Measurements from ENCODE around the gene IFITM1. TPM values are rescaled to one million over a fixed set of nuclear protein-coding genes. Genes with fewer than 3 reads are reported as not detected.
"Not testable (repeated sequence)": the region's sequence is repeated elsewhere in the genome, so short reads cannot be mapped to it uniquely, and the experiment has no call there.

The IFITM1 gene
- total and polyA plus RNA-seq, 4 donors: 46.7 to 311 (median 183) TPM

- Histone ChIP-seq H3K36me3 (ENCODE audit: control insufficient read depth in 1 of 2, insufficient read depth in 2 of 2, low read length in 1 of 2) (no peaks in the 10 kb centered on the region), H3K27me3 (ENCODE audit: control insufficient read depth in 1 of 2, insufficient read depth in 2 of 2, low read length in 1 of 2) (no peaks in the 10 kb centered on the region), H3K9me3 (ENCODE audit: control insufficient read depth, low read length) (no peaks in the 10 kb centered on the region), H3K4me1 (ENCODE audit: control insufficient read depth in 1 of 2, insufficient read depth in 2 of 2, low read length in 2 of 2) (no peaks in the 10 kb centered on the region), H3K4me3 (ENCODE audit: low read length in 2 of 2) (no peak overlapping the region), H3K27ac (ENCODE audit: low read depth in 1 of 2, low read length in 2 of 2) (no peak overlapping the region)
- 97 to 99% methylated on average over 13 of the region's 13 CpGs for WGBS, 2 donors
- peak in 1 of 2 donors; percentile 46 for DNase-seq
- no peak for ATAC-seq (ENCODE audit: low FRiP score)
- intact Hi-C loops (cut with DNase I): no loop called here
Observed at GRCh38 chr11:328012-328411, 14.2 kb downstream of the IFITM1 start.

- H3K27me3 ChIP-seq (ENCODE audit: control insufficient read depth in 1 of 2, insufficient read depth in 2 of 2, low read length in 1 of 2); H3K4me1 ChIP-seq (ENCODE audit: control insufficient read depth in 1 of 2, insufficient read depth in 2 of 2, low read length in 2 of 2); intact Hi-C loops (cut with DNase I); ATAC-seq (ENCODE audit: low FRiP score); H3K27ac ChIP-seq (ENCODE audit: low read depth in 1 of 2, low read length in 2 of 2); H3K4me3 ChIP-seq (ENCODE audit: low read length in 2 of 2); H3K9me3 ChIP-seq (ENCODE audit: control insufficient read depth, low read length); H3K36me3 ChIP-seq (ENCODE audit: control insufficient read depth in 1 of 2, insufficient read depth in 2 of 2, low read length in 1 of 2): not testable (repeated sequence)
- 92 to 94% methylated on average over 15 of the region's 15 CpGs for WGBS, 2 donors
- DNase-seq: peak in 1 of 2 donors; percentile 28
Observed at GRCh38 chr11:328516-329100, 14.8 kb downstream of the IFITM1 start.

GRCh38 chr11:329886-330253, 16.0 kb downstream of the IFITM1 start:
- DNase-seq: peak in 1 of 2 donors; percentile 1
- H3K27ac ChIP-seq (ENCODE audit: low read depth in 1 of 2, low read length in 2 of 2): no peak overlapping the region
- no peaks in the 10 kb centered on the region for H3K4me1 ChIP-seq (ENCODE audit: control insufficient read depth in 1 of 2, insufficient read depth in 2 of 2, low read length in 2 of 2)
- H3K27me3 ChIP-seq (ENCODE audit: control insufficient read depth in 1 of 2, insufficient read depth in 2 of 2, low read length in 1 of 2): no peaks in the 10 kb centered on the region
- intact Hi-C loops (cut with DNase I): loop anchor here in 1 of 2 donors (2.0 kb wide), 1 partner anchor 21 kb away; no protein-coding TSS in a partner anchor
- H3K36me3 ChIP-seq (ENCODE audit: control insufficient read depth in 1 of 2, insufficient read depth in 2 of 2, low read length in 1 of 2): no peaks in the 10 kb centered on the region
- no peak for ATAC-seq (ENCODE audit: low FRiP score)
- whole genome bisulfite sequencing, 2 donors: 95 to 96% methylated on average over 2 of the region's 2 CpGs
- no peaks in the 10 kb centered on the region for H3K9me3 ChIP-seq (ENCODE audit: control insufficient read depth, low read length)
- H3K4me3 ChIP-seq (ENCODE audit: low read length in 2 of 2): no peak overlapping the region

GRCh38 chr11:330307-330693, 16.5 kb downstream of the IFITM1 start:
- Histone ChIP-seq H3K27me3 (ENCODE audit: control insufficient read depth in 1 of 2, insufficient read depth in 2 of 2, low read length in 1 of 2) (no peaks in the 10 kb centered on the region), H3K27ac (ENCODE audit: low read depth in 1 of 2, low read length in 2 of 2) (no peak overlapping the region), H3K4me3 (ENCODE audit: low read length in 2 of 2) (no peak overlapping the region), H3K9me3 (ENCODE audit: control insufficient read depth, low read length) (no peaks in the 10 kb centered on the region), H3K4me1 (ENCODE audit: control insufficient read depth in 1 of 2, insufficient read depth in 2 of 2, low read length in 2 of 2) (no peaks in the 10 kb centered on the region), H3K36me3 (ENCODE audit: control insufficient read depth in 1 of 2, insufficient read depth in 2 of 2, low read length in 1 of 2) (no peaks in the 10 kb centered on the region)
- DNase-seq (peak in 1 of 2 donors; percentile 71), ATAC-seq (ENCODE audit: low FRiP score) (no peak)
- intact Hi-C loops (cut with DNase I): loop anchor here in 1 of 2 donors (2.0 kb wide), 1 partner anchor 21 kb away; no protein-coding TSS in a partner anchor
- 84 to 86% methylated on average over 13 to 14 of the region's 14 CpGs for WGBS, 2 donors

- intact Hi-C loops (cut with DNase I): loop anchor here in 1 of 2 donors (2.0 kb wide), 1 partner anchor 20 kb away; no protein-coding TSS in a partner anchor
- ATAC-seq (ENCODE audit: low FRiP score): no peak
Observed at GRCh38 chr11:330694-331357, 17.0 kb downstream of the IFITM1 start.

GRCh38 chr11:331358-332060, 17.7 kb downstream of the IFITM1 start:
- Histone ChIP-seq H3K9me3 (ENCODE audit: control insufficient read depth, low read length) (no peaks in the 10 kb centered on the region), H3K36me3 (ENCODE audit: control insufficient read depth in 1 of 2, insufficient read depth in 2 of 2, low read length in 1 of 2) (no peaks in the 10 kb centered on the region), H3K27ac (ENCODE audit: low read depth in 1 of 2, low read length in 2 of 2) (no peak overlapping the region), H3K4me1 (ENCODE audit: control insufficient read depth in 1 of 2, insufficient read depth in 2 of 2, low read length in 2 of 2) (no peaks in the 10 kb centered on the region), H3K27me3 (ENCODE audit: control insufficient read depth in 1 of 2, insufficient read depth in 2 of 2, low read length in 1 of 2) (no peaks in the 10 kb centered on the region), H3K4me3 (ENCODE audit: low read length in 2 of 2) (no peak overlapping the region)
- DNase-seq (peak in 1 of 2 donors; percentile 41), ATAC-seq (ENCODE audit: low FRiP score) (no peak)
- WGBS, 2 donors: 88 to 90% methylated on average over 18 to 19 of the region's 19 CpGs
- intact Hi-C loops (cut with DNase I): loop anchor here in 1 of 2 donors (2.0 kb wide), 1 partner anchor 19 kb away; no protein-coding TSS in a partner anchor

More at GRCh38 chr11:330694-331357, 17.0 kb downstream of the IFITM1 start:
- no peak overlapping the region for H3K27ac ChIP-seq (ENCODE audit: low read depth in 1 of 2, low read length in 2 of 2)
- DNase-seq: peak in 1 of 2 donors; percentile 72
- 85 to 86% methylated on average over 34 of the region's 34 CpGs for WGBS, 2 donors
- H3K4me1 ChIP-seq (ENCODE audit: control insufficient read depth in 1 of 2, insufficient read depth in 2 of 2, low read length in 2 of 2): no peaks in the 10 kb centered on the region
- H3K4me3 ChIP-seq (ENCODE audit: low read length in 2 of 2): no peak overlapping the region
- no peaks in the 10 kb centered on the region for H3K27me3 ChIP-seq (ENCODE audit: control insufficient read depth in 1 of 2, insufficient read depth in 2 of 2, low read length in 1 of 2)
- H3K9me3 ChIP-seq (ENCODE audit: control insufficient read depth, low read length): no peaks in the 10 kb centered on the region
- no peaks in the 10 kb centered on the region for H3K36me3 ChIP-seq (ENCODE audit: control insufficient read depth in 1 of 2, insufficient read depth in 2 of 2, low read length in 1 of 2)

- H3K36me3 ChIP-seq (ENCODE audit: control insufficient read depth in 1 of 2, insufficient read depth in 2 of 2, low read length in 1 of 2): no peaks in the 10 kb centered on the region
- H3K4me1 ChIP-seq (ENCODE audit: control insufficient read depth in 1 of 2, insufficient read depth in 2 of 2, low read length in 2 of 2): no peaks in the 10 kb centered on the region
- DNase-seq (peak in 1 of 2 donors; percentile 57), ATAC-seq (ENCODE audit: low FRiP score) (no peak)
- no peaks in the 10 kb centered on the region for H3K27me3 ChIP-seq (ENCODE audit: control insufficient read depth in 1 of 2, insufficient read depth in 2 of 2, low read length in 1 of 2)
- no peak overlapping the region for H3K27ac ChIP-seq (ENCODE audit: low read depth in 1 of 2, low read length in 2 of 2)
- intact Hi-C loops (cut with DNase I): no loop called here
- no peaks in the 10 kb centered on the region for H3K9me3 ChIP-seq (ENCODE audit: control insufficient read depth, low read length)
- H3K4me3 ChIP-seq (ENCODE audit: low read length in 2 of 2): no peak overlapping the region
- 93 to 94% methylated on average over 23 of the region's 23 CpGs for WGBS, 2 donors
Observed at GRCh38 chr11:332651-333480, 19.0 kb downstream of the IFITM1 start.

- H3K4me3 ChIP-seq (ENCODE audit: low read length in 2 of 2); ATAC-seq (ENCODE audit: low FRiP score); H3K4me1 ChIP-seq (ENCODE audit: control insufficient read depth in 1 of 2, insufficient read depth in 2 of 2, low read length in 2 of 2); H3K27me3 ChIP-seq (ENCODE audit: control insufficient read depth in 1 of 2, insufficient read depth in 2 of 2, low read length in 1 of 2); H3K27ac ChIP-seq (ENCODE audit: low read depth in 1 of 2, low read length in 2 of 2); intact Hi-C loops (cut with DNase I); H3K36me3 ChIP-seq (ENCODE audit: control insufficient read depth in 1 of 2, insufficient read depth in 2 of 2, low read length in 1 of 2); H3K9me3 ChIP-seq (ENCODE audit: control insufficient read depth, low read length): not testable (repeated sequence)
- 90% methylated on average over 17 of the region's 17 CpGs for WGBS, 2 donors
- peak in 1 of 2 donors; percentile 51 for DNase-seq
Observed at GRCh38 chr11:333616-334263, 19.9 kb downstream of the IFITM1 start.

All from aorta (tissue), 5 donors.